Right forelimb (tissue), 1 donor: ENCODE measurements around the gene CPNE7.
"Not testable (repeated sequence)": the region's sequence is repeated elsewhere in the genome, so short reads cannot be mapped to it uniquely, and the experiment has no call there.

Experiments used
- DNase-seq: peaks from one replicate; pipeline ENCODE4 v3.0.0-alpha.2; 2018

CPNE7 gene

GRCh38 chr16:89634463-89635385 lies 59.2 kb downstream of the CPNE7 start:
- not testable (repeated sequence) for DNase-seq

- no peak for DNase-seq
Measured at GRCh38 chr16:89636663-89637062, 61.1 kb downstream of the CPNE7 start.

DNA sequence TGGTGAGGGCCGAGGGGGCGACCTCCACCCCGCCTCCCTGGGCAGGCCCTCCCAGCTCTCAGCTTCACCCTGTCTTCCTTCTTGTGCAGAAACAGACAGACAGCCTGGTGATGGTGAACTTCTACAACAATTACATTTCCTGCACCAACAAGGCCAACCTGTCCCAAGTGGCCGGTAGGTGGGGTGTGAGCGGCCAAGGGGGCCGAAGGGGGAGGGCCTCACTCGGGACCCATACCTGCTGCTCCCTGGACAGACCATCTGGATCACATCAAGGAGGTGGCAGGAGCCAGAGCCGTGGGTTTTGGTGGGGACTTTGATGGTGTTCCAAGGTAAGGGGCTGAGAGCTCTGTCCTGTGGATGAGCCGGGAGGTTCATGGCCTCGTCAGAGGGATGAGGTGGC lies 61.8 kb downstream of the CPNE7 start:
- DNase-seq = no peak

- DNase-seq = no peak
Measured at GRCh38 chr16:89638455-89638854, 62.9 kb downstream of the CPNE7 start.

DNA sequence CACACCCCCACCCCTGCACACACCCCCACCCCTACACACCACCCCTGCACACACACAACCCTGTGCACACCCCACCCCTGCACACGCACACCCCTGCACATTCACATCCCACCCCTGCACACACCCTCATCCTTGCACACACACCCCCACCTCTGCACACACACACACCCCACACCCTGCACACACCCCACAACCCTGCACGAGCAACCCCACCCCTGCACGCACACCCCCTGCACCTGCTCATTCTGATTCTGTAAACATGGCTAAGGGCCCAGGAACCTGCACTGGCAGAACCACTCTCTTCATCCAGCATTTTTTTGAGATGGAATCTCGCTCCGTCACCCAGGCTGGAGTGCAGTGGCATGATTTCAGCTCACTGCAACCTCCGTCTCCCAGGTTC lies 63.8 kb downstream of the CPNE7 start:
- DNase-seq = no peak

DNA sequence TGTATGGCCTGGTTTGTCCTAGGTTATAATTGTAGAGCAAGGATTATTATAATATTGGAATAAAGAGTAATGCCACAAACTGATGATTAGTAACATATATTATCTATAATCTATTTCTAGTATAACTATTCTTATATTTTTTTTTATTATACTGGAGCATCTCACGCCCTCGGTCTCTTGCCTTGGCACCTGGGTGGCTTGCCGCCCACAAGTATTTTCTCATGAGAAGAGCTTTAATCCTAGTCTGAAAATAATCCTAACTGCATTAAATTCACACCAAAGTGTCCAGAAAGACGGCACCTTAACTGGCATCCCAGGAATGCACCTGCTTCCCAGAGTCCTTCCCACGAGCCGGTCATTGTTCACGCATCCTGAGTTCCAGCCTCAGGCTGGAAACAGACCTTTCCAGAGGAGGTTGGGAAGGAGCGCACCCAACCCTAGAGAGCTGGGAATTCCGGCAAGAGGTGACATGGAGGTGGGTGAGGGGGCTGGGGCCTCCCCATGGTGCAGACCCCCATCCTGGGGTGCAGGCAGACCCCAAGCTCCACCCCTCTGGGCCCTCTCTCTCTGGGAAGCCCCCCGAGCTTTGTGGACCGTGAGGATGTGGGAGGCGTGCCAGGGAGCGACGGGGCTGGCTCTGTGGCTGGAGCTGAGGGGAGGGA lies 66.0 kb downstream of the CPNE7 start:
- DNase-seq = no peak

- DNase-seq = no peak
Measured at GRCh38 chr16:89642574-89642973, 67.0 kb downstream of the CPNE7 start.

- no peak for DNase-seq
Measured at GRCh38 chr16:89643769-89644300, 68.3 kb downstream of the CPNE7 start.

- DNase-seq = no peak
Measured at GRCh38 chr16:89645122-89645521, 69.6 kb downstream of the CPNE7 start.

DNA sequence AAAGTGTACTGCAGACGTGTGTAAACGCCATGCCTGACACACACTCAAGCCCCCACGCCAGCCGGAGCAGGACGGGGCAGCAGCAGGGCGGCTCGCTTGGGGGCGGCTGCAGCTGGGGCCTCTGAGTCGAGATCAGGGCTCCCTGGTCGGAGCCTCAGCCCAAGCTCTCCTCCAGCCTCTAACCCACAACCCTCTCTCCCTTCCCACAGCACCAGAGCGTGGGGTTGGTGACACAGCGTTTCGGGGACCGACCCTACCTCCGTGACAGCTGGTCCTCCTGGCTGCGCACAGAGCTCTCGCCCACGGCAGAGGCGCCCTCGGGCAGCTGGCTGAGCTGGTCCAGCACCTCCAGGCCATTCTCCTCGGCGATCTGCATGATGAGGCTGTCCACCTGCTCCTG lies 70.7 kb downstream of the CPNE7 start:
- DNase-seq = no peak
